ENCODE data around the gene LRTM2. TPM values are rescaled to one million over a fixed set of nuclear protein-coding genes. Genes with fewer than 3 reads are reported as not detected.

Gene LRTM2
- total RNA-seq, 1 donor from 2014 or later = not detected

GRCh38 chr12:1797991-1798640 is 22.2 kb upstream of the LRTM2 start:
- DNase-seq (ENCODE audit: low read depth) = no peak

GRCh38 chr12:1798641-1799020 is 21.7 kb upstream of the LRTM2 start:
- DNase-seq (ENCODE audit: low read depth) = no peak

GRCh38 chr12:1799051-1799881 is 21.1 kb upstream of the LRTM2 start:
- DNase-seq (ENCODE audit: low read depth) = no peak

DNA sequence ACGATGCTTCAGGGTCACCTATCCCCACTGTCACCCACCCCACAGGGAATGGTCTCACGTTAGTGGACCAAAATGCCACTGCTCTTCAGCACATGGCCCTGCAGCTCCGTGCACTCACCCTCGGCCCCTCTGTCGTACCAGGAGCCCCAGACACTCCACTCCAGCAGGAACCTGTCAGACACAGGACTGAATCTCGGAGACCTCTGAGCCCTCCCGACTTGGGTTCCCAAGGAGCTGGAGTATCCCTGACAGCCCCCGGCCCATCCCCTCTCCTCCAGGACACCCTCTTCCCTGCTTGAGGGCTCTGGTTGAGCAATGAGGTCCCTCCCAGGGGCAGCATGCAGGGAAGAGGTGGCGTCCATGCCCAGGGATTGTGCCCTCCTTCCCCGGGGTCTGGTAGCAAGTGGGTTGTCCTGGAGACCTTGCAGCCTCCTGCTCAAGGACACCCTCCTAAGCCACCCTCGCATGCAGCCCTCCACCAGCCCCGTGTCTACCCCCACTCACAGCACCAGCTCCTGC is 20.4 kb upstream of the LRTM2 start:
- no peak for DNase-seq (ENCODE audit: low read depth)

DNA sequence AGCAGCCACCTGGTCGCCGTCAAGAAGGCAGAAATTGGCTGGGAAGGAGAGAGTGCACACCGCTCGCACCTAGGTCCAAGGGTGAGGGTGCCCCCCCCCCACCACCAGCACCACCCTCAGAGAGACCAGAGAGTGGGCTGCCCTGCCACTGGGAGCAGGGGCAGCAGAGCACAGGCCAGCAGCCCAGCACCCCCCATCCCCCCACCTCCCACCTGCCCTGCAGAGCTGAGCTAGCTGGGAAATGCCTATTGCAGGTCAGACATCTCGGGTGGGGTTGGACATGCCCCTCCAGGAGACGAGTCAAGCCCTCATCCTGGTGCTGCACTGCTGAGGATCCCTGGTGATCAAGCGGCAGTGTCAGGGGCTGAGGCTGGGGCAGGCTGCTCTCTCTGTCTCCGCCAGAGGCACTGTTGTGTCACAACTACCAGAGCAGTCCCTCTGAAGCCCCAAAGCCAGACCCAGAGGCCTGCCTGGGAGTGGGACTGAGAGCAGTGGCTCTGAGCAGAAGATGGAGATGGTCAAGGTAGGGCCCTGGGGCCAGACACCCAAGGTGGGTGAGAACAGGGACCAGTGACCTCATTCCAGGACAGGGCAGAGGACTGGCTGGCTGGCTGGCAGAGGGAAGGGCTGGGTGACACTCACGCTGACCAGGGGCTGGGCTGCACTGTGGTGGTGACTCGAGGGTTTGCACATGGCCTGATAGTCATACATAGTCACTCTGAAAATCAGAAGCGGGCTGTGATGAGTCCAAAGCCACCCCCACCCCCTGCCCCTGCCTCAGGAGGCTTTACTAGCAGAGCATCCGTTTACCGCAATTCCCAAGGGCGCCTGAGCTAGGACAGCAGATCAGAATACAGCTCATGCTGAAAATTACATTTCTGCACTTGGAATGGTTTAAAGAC is 19.7 kb upstream of the LRTM2 start:
- DNase-seq (ENCODE audit: low read depth) = no peak

GRCh38 chr12:1801303-1801975 is 18.9 kb upstream of the LRTM2 start:
- DNase-seq (ENCODE audit: low read depth) = no peak

DNA sequence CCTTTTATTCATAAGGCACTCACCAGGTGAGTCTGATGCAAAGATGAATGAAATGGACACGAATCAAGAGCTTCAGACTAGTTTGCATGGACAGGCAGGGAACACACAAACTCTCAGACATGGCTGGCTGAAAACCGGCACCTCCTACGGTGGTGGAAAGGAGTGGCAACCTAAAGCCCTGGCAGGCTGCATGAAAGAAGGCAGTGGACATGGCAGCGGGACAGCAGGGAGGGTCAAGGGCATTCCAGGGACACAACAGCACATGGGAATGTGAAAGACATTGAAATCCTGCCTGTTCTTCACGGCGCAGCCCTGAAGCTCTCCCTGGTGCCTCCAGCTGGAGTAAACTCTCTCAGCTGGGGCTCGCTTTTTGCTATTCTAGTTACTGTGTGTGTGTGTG is 16.6 kb upstream of the LRTM2 start:
- DNase-seq (ENCODE audit: low read depth) = no peak

GRCh38 chr12:1804545-1805332 is 15.6 kb upstream of the LRTM2 start:
- peak; percentile 69 for DNase-seq (ENCODE audit: low read depth)

DNA sequence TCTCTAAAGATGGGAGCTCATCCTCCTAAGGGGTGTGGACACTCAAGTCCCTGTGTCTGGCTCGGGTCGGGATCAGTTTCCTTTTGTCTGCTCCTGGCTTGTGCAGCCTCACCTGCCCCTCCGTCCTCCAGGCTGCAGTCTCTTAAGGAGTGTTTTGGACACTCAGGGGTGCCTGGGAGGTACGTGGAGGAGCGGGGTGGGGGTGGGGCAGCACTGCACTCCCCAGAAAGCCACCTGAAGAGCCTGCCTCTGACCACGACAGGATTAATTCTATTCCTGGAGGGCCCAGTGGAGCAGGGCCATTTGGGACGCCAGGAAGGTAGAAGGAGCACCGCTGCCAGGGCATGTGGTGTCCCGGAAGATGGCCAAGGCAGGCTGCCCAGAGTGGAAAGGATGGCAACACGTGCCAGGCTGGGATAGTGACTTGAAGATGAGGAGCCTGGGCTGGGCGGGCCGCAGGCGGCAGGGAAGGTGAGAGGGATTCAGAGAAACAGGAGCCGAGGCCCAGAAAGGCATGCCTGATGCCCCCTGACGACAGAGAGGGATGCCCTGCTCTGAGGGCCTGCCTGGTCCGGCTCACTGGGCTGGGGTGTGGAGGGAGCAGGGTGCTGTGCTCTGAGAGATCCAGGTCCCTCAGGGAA is 14.8 kb upstream of the LRTM2 start:
- no peak for DNase-seq (ENCODE audit: low read depth)

DNA sequence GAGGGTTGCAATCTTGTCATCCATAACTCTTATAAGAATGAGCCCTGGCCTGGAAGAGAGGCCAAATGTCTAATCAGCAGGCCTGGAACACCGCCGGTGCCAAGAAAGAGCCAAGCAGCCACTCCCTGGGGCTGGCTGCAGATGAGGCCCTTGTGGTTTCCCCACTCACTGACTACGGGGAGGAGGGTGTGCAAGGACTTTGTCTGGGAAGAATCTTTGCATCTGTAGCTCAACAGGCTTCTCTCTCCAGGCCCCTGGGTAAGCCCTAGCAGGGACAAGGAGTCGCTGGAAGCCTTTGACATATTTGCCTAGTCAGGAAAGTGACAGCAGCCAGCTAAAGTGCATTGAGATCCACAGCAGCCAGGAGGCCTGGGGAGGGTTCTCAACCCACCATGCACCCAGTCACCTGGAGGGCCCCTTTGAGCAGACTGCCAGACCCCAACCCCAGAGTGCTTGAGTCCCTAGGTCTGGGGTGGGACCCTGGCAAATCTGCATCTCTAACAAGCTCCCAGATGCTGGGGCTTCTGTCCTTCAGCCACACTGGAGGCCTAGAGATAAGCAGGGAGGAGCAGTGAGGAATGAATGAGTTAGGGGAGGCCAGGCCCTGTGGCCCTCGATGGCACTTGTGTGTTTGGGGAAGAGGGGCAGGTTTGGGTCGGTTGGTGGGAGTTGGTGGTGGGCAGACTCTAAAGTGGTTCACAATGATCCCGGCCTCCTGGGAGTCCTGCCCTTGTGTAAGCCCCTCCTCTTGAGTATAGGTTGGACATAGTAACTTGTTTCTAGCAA is 13.9 kb upstream of the LRTM2 start:
- DNase-seq (ENCODE audit: low read depth) = no peak

- no peak for DNase-seq (ENCODE audit: low read depth)
These were observed 13.1 kb upstream of the LRTM2 start for GRCh38 chr12:1807087-1807860.

GRCh38 chr12:1808036-1808797 is 12.1 kb upstream of the LRTM2 start:
- no peak for DNase-seq (ENCODE audit: low read depth)

GRCh38 chr12:1808798-1809480 is 11.4 kb upstream of the LRTM2 start:
- DNase-seq (ENCODE audit: low read depth) = no peak

GRCh38 chr12:1809591-1810190 is 10.7 kb upstream of the LRTM2 start:
- no peak for DNase-seq (ENCODE audit: low read depth)

GRCh38 chr12:1810201-1810930 is 10.0 kb upstream of the LRTM2 start:
- no peak for DNase-seq (ENCODE audit: low read depth)

- DNase-seq (ENCODE audit: low read depth) = no peak
These were observed 9.5 kb upstream of the LRTM2 start for GRCh38 chr12:1810931-1811280.
